GM06990 (cell line): Measurements from ENCODE around the gene PRKCA.
"Not testable (repeated sequence)": the region's sequence is repeated elsewhere in the genome, so short reads cannot be mapped to it uniquely, and the experiment has no call there.

ENCODE experiments used
- DNase-seq: peaks from one replicate; pipeline ENCODE4 v3.0.0-alpha.2; 2011; ENCODE audit not compliant: insufficient read length; ENCODE audit errors: extremely low read depth
- H3K27me3 ChIP-seq: replicated peaks from 2 replicates; pipeline ENCODE4 v1.6.0; 2011; ENCODE audit warnings: low read length; ENCODE audit not compliant: control insufficient read depth, insufficient read depth
- H3K36me3 ChIP-seq: 2 replicates; pipeline ENCODE4 v1.5.1; 2011; ENCODE audit warnings: low read length; ENCODE audit not compliant: control insufficient read depth, insufficient read depth
- H3K4me3 ChIP-seq: replicated peaks from 2 replicates; pipeline ENCODE4 v1.5.1; 2011; ENCODE audit warnings: low read depth, mild to moderate bottlenecking, control low read depth, low read length
- CTCF ChIP-seq: IDR thresholded peaks from 2 replicates; pipeline ENCODE4 v1.5.1; 2011; ENCODE audit warnings: low read length, control low read depth, mild to moderate bottlenecking, inconsistent platforms; ENCODE audit not compliant: insufficient read depth, poor library complexity, severe bottlenecking

PRKCA gene

GRCh38 chr17:66349521-66350254 is 47.3 kb downstream of the PRKCA start:
- Histone ChIP-seq H3K27me3 (no peaks in the 10 kb centered on the region), H3K4me3 (no peak overlapping the region), H3K36me3 (no peaks in the 10 kb centered on the region)
- DNase-seq, result no peak
- TF ChIP-seq CTCF, result no peak

- not testable (repeated sequence) for H3K36me3 ChIP-seq, H3K27me3 ChIP-seq, H3K4me3 ChIP-seq, DNase-seq
These were observed 48.2 kb downstream of the PRKCA start for GRCh38 chr17:66350576-66350975.

- Histone ChIP-seq H3K36me3 (no peaks in the 10 kb centered on the region), H3K4me3 (no peak overlapping the region), H3K27me3 (no peaks in the 10 kb centered on the region)
- no peak for TF ChIP-seq CTCF
- DNase-seq, result no peak
These were observed 48.6 kb downstream of the PRKCA start for GRCh38 chr17:66351033-66351432.

- Histone ChIP-seq H3K27me3 (no peaks in the 10 kb centered on the region), H3K36me3 (no peaks in the 10 kb centered on the region), H3K4me3 (no peak overlapping the region)
- no peak for TF ChIP-seq CTCF
- no peak for DNase-seq
These were observed 49.3 kb downstream of the PRKCA start for GRCh38 chr17:66351701-66352100.

GRCh38 chr17:66353937-66354401 is 51.6 kb downstream of the PRKCA start:
- DNase-seq, result no peak
- Histone ChIP-seq H3K4me3 (no peak overlapping the region), H3K36me3 (no peaks in the 10 kb centered on the region), H3K27me3 (no peaks in the 10 kb centered on the region)
- TF ChIP-seq CTCF, result no peak

GRCh38 chr17:66354472-66354871 is 52.1 kb downstream of the PRKCA start:
- Histone ChIP-seq H3K36me3 (no peaks in the 10 kb centered on the region), H3K27me3 (no peaks in the 10 kb centered on the region), H3K4me3 (no peak overlapping the region)
- TF ChIP-seq CTCF, result no peak
- no peak for DNase-seq
